Progenitor cell of endocrine pancreas (in vitro differentiated cells): Measurements from ENCODE around the gene IL20RB. TPM values are rescaled to one million over a fixed set of nuclear protein-coding genes. Genes with fewer than 3 reads are reported as not detected.

Experiments
- DNase-seq: peaks from one replicate; pipeline ENCODE4 v3.0.0; 2021; ENCODE audit warnings: low spot score; ENCODE audit not compliant: unreplicated experiment
- H3K27ac Mint-ChIP-seq: 2 replicates; pipeline ENCODE4 v1.8.0; 2021; ENCODE audit warnings: mild to moderate bottlenecking, moderate library complexity, mixed read lengths
- H3K27me3 Mint-ChIP-seq: 2 replicates; pipeline ENCODE4 v1.8.0; 2021; ENCODE audit warnings: mixed read lengths
- H3K36me3 Mint-ChIP-seq: 2 replicates; pipeline ENCODE4 v1.8.0; 2022; ENCODE audit warnings: mixed read lengths; ENCODE audit not compliant: insufficient read depth
- H3K4me1 Mint-ChIP-seq: 2 replicates; pipeline ENCODE4 v1.8.0; 2021; ENCODE audit warnings: low read depth, mixed read lengths
- H3K4me3 Mint-ChIP-seq: 2 replicates; pipeline ENCODE4 v1.8.0; 2021; ENCODE audit warnings: low read depth, mild to moderate bottlenecking, moderate library complexity, mixed read lengths
- H3K9me3 Mint-ChIP-seq: 2 replicates; pipeline ENCODE4 v1.8.0; 2021; ENCODE audit warnings: low read depth, mixed read lengths
- total RNA-seq: library from RNA; stranded (reverse); gene quantifications from 2 replicates; pipeline ENCODE4 v1.2.1, GENCODE V29; 2021
- TF ChIP-seq, protein P1 (sequence below): fragments of 200-600 bp; sonication (generic); IDR thresholded peaks from one replicate; pipeline ENCODE4 v1.5.0; 2021; ENCODE audit warnings: antibody characterized with exemption, mild to moderate bottlenecking; ENCODE audit not compliant: unreplicated experiment

IL20RB gene
- total RNA-seq, 1 donor from 2014 or later = 1.7 TPM

DNA sequence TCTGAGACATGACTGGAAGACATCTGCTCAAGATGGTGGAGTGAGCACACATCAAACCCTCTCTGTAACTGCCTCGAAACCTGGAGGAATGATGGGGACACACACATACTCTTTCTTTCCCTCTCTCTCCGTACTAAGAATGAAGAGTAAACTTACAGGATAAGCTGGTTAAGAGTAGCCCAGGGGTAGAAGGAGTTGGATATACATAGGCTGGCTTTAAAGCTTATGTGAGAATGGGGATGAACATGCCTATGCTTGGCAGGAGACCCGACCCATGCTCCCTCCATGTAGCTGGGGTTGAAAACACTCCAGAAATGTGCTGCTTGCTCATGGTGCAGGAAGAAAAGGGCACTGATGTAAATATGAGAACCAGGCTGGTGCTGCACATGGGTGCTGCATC is 68.9 kb downstream of the IL20RB start:
- no peak for DNase-seq
- no peak overlapping the region for H3K4me3 Mint-ChIP-seq
- TF ChIP-seq, protein P1, sequence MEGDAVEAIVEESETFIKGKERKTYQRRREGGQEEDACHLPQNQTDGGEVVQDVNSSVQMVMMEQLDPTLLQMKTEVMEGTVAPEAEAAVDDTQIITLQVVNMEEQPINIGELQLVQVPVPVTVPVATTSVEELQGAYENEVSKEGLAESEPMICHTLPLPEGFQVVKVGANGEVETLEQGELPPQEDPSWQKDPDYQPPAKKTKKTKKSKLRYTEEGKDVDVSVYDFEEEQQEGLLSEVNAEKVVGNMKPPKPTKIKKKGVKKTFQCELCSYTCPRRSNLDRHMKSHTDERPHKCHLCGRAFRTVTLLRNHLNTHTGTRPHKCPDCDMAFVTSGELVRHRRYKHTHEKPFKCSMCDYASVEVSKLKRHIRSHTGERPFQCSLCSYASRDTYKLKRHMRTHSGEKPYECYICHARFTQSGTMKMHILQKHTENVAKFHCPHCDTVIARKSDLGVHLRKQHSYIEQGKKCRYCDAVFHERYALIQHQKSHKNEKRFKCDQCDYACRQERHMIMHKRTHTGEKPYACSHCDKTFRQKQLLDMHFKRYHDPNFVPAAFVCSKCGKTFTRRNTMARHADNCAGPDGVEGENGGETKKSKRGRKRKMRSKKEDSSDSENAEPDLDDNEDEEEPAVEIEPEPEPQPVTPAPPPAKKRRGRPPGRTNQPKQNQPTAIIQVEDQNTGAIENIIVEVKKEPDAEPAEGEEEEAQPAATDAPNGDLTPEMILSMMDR = no peak
- no peaks in the 10 kb centered on the region for H3K36me3 Mint-ChIP-seq
- H3K27me3 Mint-ChIP-seq = peaks cover 19% of the 10 kb centered on the region
- H3K27ac Mint-ChIP-seq = no peak overlapping the region
- H3K9me3 Mint-ChIP-seq = no peaks in the 10 kb centered on the region
- no peaks in the 10 kb centered on the region for H3K4me1 Mint-ChIP-seq

DNA sequence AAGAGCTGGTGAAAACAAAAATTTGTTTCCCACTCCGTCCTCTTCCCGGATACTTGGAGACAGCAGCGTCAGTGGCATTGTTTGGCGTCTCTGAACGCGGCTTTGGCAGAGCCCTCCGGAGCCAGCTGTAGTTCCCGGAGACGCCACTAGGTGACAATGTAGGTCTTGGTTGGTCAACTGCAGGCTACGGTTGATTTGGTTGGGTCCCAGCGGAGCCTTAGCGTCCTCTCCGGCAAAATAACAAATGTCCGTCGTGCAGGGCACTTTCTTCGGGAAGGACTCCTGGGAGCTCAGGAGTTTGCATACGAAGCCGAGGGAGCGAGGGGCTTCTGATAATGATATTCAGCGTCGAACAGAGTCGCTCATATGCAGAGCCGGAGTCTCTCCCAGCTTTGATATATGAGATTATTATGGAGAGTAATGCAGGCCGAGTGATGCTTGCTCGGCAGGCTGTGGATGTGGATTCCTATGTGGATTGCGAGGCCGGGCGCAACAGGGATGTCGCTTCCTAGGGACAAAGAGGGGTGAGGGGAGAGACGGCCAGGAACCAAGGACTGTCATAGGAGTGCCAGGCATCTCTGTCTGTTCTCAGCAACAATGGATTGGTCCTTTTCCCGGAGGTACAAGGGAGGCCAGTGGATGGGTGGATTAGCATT is 74.8 kb downstream of the IL20RB start:
- peak; percentile 84 for DNase-seq
- H3K9me3 Mint-ChIP-seq = no peaks in the 10 kb centered on the region
- H3K4me1 Mint-ChIP-seq = peaks cover 4% of the 10 kb centered on the region
- H3K27me3 Mint-ChIP-seq = peaks cover 41% of the 10 kb centered on the region
- TF ChIP-seq, protein P1 = peak; percentile 87
- H3K4me3 Mint-ChIP-seq = peak overlapping the region; percentile 71
- H3K36me3 Mint-ChIP-seq = no peaks in the 10 kb centered on the region
- H3K27ac Mint-ChIP-seq = no peak overlapping the region

DNA sequence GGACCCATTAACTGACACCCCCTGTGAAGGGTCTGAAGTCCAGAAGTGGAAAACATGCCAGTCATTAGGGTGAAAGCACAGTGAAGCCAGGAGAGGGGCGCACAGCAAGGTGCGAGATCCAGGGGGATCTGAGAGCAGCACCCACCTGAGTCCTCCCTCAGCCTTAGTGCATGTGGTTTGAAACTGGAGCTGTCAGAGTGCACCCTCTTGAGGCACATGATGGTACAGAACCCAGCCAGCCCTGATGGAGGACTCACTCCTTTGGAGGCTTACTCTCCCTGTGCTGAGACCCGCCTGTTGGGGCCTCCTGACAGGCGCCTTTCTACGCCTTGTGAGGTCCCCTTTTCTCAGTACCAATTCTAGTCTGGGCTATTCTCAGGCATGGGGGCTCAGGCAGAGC is 77.8 kb downstream of the IL20RB start:
- H3K27me3 Mint-ChIP-seq = peaks cover 45% of the 10 kb centered on the region
- peaks cover 4% of the 10 kb centered on the region for H3K4me1 Mint-ChIP-seq
- no peak overlapping the region for H3K4me3 Mint-ChIP-seq
- TF ChIP-seq, protein P1 = peak; percentile 40
- DNase-seq = no peak
- H3K27ac Mint-ChIP-seq = no peak overlapping the region
- H3K9me3 Mint-ChIP-seq = no peaks in the 10 kb centered on the region
- H3K36me3 Mint-ChIP-seq = no peaks in the 10 kb centered on the region

GRCh38 chr3:137039570-137039969 is 81.8 kb downstream of the IL20RB start:
- no peak overlapping the region for H3K4me3 Mint-ChIP-seq
- no peaks in the 10 kb centered on the region for H3K9me3 Mint-ChIP-seq
- peaks cover 19% of the 10 kb centered on the region for H3K27me3 Mint-ChIP-seq
- DNase-seq = no peak
- H3K27ac Mint-ChIP-seq = no peak overlapping the region
- no peaks in the 10 kb centered on the region for H3K36me3 Mint-ChIP-seq
- H3K4me1 Mint-ChIP-seq = peaks cover 6% of the 10 kb centered on the region
- TF ChIP-seq, protein P1 = no peak

DNA sequence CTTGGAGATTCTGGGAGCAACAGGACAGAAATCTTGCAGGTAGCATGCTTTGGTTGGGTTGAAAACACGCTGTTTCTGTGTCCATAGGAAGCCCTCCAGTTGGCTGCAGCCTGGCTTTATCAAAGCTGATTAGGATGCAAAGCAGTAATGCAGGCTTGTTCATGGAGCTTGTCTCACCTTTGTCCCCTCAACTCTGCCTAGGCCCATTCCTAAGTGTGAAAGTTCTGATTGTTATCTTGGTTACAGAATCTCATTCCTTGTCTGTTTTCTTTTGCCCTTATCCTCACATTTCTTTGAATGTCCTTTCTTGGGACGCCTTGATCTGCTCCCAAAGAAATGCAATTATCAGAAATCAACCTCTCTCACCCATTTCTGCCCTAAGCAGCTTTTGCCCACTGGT is 83.5 kb downstream of the IL20RB start:
- no peak for DNase-seq
- Mint-ChIP-seq H3K27ac (no peak overlapping the region), H3K4me3 (no peak overlapping the region), H3K9me3 (no peaks in the 10 kb centered on the region), H3K27me3 (peaks cover 18% of the 10 kb centered on the region), H3K4me1 (peaks cover 6% of the 10 kb centered on the region), H3K36me3 (no peaks in the 10 kb centered on the region)
- TF ChIP-seq, protein P1 = no peak
